Adrenal gland (tissue), 5 donors: ENCODE data around the gene SUN5.

Source experiments
- CTCF ChIP-seq, 6 experiments: fragments of 450-650 bp in 4 of 6; fragments of 200-600 bp in 2 of 6; sonication (generic) in 1 of 6; IDR thresholded peaks; 1 replicate in 5 of 6; 2 replicates in 1 of 6; pipeline versions ENCODE4 v1.5.1 to v1.8.0; 2016 to 2021; ENCODE audit warnings: antibody characterized with exemption in 6 of 6, mild to moderate bottlenecking in 2 of 6, moderate library complexity in 1 of 6
- POLR2A ChIP-seq, 2 donors: fragments of 450-650 bp; IDR thresholded peaks; one replicate each; pipeline ENCODE4 v1.6.1; 2017; ENCODE audit warnings: antibody characterized with exemption in 2 of 2, mild to moderate bottlenecking in 2 of 2, moderate library complexity in 1 of 2
- donor health status: DM: no; HTN: no; CAD: no.

DNA sequence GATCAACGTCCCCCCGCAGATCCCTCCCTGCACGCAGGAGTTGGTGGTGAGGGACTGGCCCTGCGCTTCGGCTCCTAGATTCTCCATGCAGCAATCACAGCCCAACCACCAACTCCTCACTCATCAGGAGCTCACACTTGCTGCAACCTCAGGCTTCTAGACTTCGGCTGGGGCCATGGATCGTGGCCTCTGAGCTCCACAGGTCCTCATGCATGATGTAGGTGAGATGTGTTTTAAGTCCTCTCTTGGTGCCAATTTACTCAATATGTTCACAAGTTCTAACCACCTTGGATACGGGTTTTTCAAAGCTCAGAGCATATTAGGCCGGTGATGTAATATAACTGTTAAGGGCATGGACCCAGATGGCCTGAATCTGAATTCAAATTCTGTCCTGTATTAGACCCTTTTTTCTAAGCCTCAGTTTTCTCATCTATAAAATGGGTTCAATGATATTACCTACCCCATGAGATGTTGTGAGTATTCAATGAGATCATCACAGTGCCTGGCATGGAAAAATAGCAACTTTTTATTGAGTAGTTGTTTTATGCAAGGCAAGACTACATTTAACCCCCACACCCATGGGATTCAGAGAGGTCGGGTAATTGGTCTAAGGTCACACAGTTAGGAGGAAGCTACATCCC is 31.0 kb downstream of the SUN5 start:
- TF ChIP-seq CTCF (IDR thresholded peaks at IDR 0.05) (no peak), POLR2A (IDR thresholded peaks at IDR 0.05) (no peak)
